HCT116 (cell line): Measurements from ENCODE around the gene USP7. TPM values are rescaled to one million over a fixed set of nuclear protein-coding genes. Genes with fewer than 3 reads are reported as not detected.

Source experiments
- ATAC-seq: fragments of 200-7000 bp; cut with Tn5 transposase; 2 replicates; pipeline ENCODE4 v1.9.1; 2020; ENCODE audit warnings: mild to moderate bottlenecking, moderate library complexity
- BruUV-seq: library from RNA; stranded (reverse); fragments of 400-500 nt; replicated peaks from 2 replicates; lab custom pipeline; 2021; lab: Mats Ljungman, UMichigan
- CTCF ChIA-PET: fragments of 300-600 bp; sonication (Branson Sonifier 250); formaldehyde crosslinking; loops from one replicate; lab custom pipeline; 2021; ENCODE audit warnings: antibody characterized with exemption; lab: Charles Lee
- POLR2A ChIA-PET: fragments of 300-600, 350-600 bp; sonication (Branson Sonifier 250); formaldehyde crosslinking; loops from one replicate; lab custom pipeline; 2021; ENCODE audit warnings: antibody characterized with exemption; lab: Charles Lee
- RAD21 ChIA-PET, 2 experiments: fragments of 300-600 bp; sonication (Branson Sonifier 250); formaldehyde crosslinking; loops; one replicate each; lab custom pipeline; 2023; ENCODE audit warnings: low total read pairs in 2 of 2; ENCODE audit not compliant: uncharacterized antibody in 2 of 2, unreplicated experiment in 2 of 2, low non-redundant PET in 1 of 2; lab: Charles Lee
- DNase-seq: peaks from one replicate; pipeline ENCODE4 v3.0.0-alpha.2; 2010; ENCODE audit warnings: low read depth, low spot score
- H2AFZ ChIP-seq: fragments of 200-600 bp; shearing (Covaris generic), sonication (generic); 2 replicates; pipeline ENCODE4 v1.6.1; 2017; ENCODE audit warnings: low read depth, mixed run types, mixed read lengths, antibody characterized with exemption, low read length; ENCODE audit not compliant: poor library complexity, severe bottlenecking
- H3K27ac ChIP-seq: 2 replicates; pipeline ENCODE4 v1.5.1; 2012; ENCODE audit warnings: low read depth, low read length
- H3K27me3 ChIP-seq: fragments of 200-600 bp; sonication (generic); 2 replicates; pipeline ENCODE4 v1.6.1; 2016; ENCODE audit warnings: mixed run types, low read length, mixed read lengths; ENCODE audit not compliant: insufficient read depth
- H3K36me3 ChIP-seq, 2 experiments: fragments of 200-500 bp in 1 of 2; fragments of 200-600 bp in 1 of 2; sonication (Bioruptor generic) in 1 of 2; sonication (generic) in 1 of 2; 2 replicates each; pipeline versions ENCODE4 v1.5.1 to v1.6.1; 2014 to 2016; ENCODE audit warnings: low read length in 2 of 2, inconsistent platforms in 1 of 2, mixed read lengths in 1 of 2, mixed run types in 1 of 2; ENCODE audit not compliant: insufficient read depth in 2 of 2, control insufficient read depth in 1 of 2
- H3K4me1 ChIP-seq, 2 experiments: fragments of 200-600 bp in 1 of 2; sonication (generic) in 1 of 2; 2 replicates each; pipeline versions ENCODE4 v1.5.1 to v1.6.1; 2012 to 2017; ENCODE audit warnings: low read length in 2 of 2, inconsistent platforms in 1 of 2, mild to moderate bottlenecking in 1 of 2, mixed read lengths in 1 of 2, mixed run types in 1 of 2, moderate library complexity in 1 of 2; ENCODE audit not compliant: insufficient read depth in 2 of 2, control insufficient read depth in 1 of 2
- H3K4me2 ChIP-seq: fragments of 200-600 bp; sonication (generic); 2 replicates; pipeline ENCODE4 v1.6.1; 2017; ENCODE audit warnings: mixed run types, low read length, mixed read lengths
- H3K4me3 ChIP-seq, 2 experiments: fragments of 200-600 bp in 1 of 2; sonication (generic) in 1 of 2; replicated peaks in 1 of 2; 2 replicates each; pipeline ENCODE4 v1.5.1; 2011 to 2016; ENCODE audit warnings: low read length in 2 of 2, control low read depth in 1 of 2, low read depth in 1 of 2, mild to moderate bottlenecking in 1 of 2, mixed read lengths in 1 of 2, mixed run types in 1 of 2
- H3K79me2 ChIP-seq: fragments of 200-600 bp; sonication (generic); 2 replicates; pipeline ENCODE4 v1.6.1; 2017; ENCODE audit warnings: mild to moderate bottlenecking, mixed run types, low read length, moderate library complexity, mixed read lengths; ENCODE audit not compliant: insufficient read depth
- H3K9ac ChIP-seq: fragments of 200-600 bp; sonication (generic); 2 replicates; pipeline ENCODE4 v1.6.1; 2016; ENCODE audit warnings: low read length, mixed read lengths
- H3K9me2 ChIP-seq: fragments of 200-600 bp; sonication (generic), shearing (Covaris generic); 2 replicates; pipeline ENCODE4 v1.6.1; 2017; ENCODE audit warnings: mixed run types, mild to moderate bottlenecking, moderate library complexity; ENCODE audit not compliant: insufficient read depth
- H3K9me3 ChIP-seq, 2 experiments: fragments of 200-500 bp in 1 of 2; fragments of 200-600 bp in 1 of 2; sonication (Bioruptor generic) in 1 of 2; sonication (generic) in 1 of 2; 2 replicates each; pipeline ENCODE4 v1.6.1; 2014 to 2017; ENCODE audit warnings: low read length in 2 of 2, mixed read lengths in 2 of 2, inconsistent platforms in 1 of 2, low read depth in 1 of 2, mild to moderate bottlenecking in 1 of 2, mixed run types in 1 of 2, moderate library complexity in 1 of 2; ENCODE audit not compliant: control insufficient read depth in 1 of 2, insufficient read depth in 1 of 2
- H4K20me1 ChIP-seq: fragments of 200-600 bp; sonication (generic), shearing (Covaris generic); 2 replicates; pipeline ENCODE4 v1.6.1; 2017; ENCODE audit warnings: mixed run types, mild to moderate bottlenecking, moderate library complexity; ENCODE audit not compliant: insufficient read depth
- CEBPB ChIP-seq: IDR thresholded peaks from 2 replicates; pipeline ENCODE4 v1.6.1; 2012; ENCODE audit warnings: low read depth
- EGR1 ChIP-seq: IDR thresholded peaks from 2 replicates; pipeline ENCODE4 v1.6.1; 2012; ENCODE audit warnings: low read depth
- ELF1 ChIP-seq: IDR thresholded peaks from 2 replicates; pipeline ENCODE4 v1.6.1; 2012; ENCODE audit warnings: low read depth, borderline replicate concordance
- POLR2AphosphoS5 ChIP-seq: IDR thresholded peaks from 2 replicates; pipeline ENCODE4 v1.6.1; 2011; ENCODE audit warnings: mild to moderate bottlenecking, low read depth, low read length, moderate library complexity
- SIN3A ChIP-seq: IDR thresholded peaks from 2 replicates; pipeline ENCODE4 v1.6.1; 2012; ENCODE audit warnings: low read depth
- ZFX ChIP-seq: fragments of 450-650 bp; IDR thresholded peaks from 2 replicates; pipeline ENCODE4 v1.6.1; 2017
- intact Hi-C: fragments of 100-400 bp; cut with micrococcal nuclease; formaldehyde crosslinking; loops from 2 replicates; pipeline ENCODE4 v1.10.0; 2022
- total RNA-seq: library from RNA; stranded (reverse); gene quantifications from one replicate; pipeline ENCODE4 v1.2.1, GENCODE V29; 2021; ENCODE audit not compliant: unreplicated experiment
- TF ChIP-seq, protein P1 (sequence below): IDR thresholded peaks from 2 replicates; pipeline ENCODE4 v1.6.1; 2012; ENCODE audit warnings: low read depth

USP7 gene
- total RNA-seq, 1 experiment from 2014 or later: 154 TPM

DNA sequence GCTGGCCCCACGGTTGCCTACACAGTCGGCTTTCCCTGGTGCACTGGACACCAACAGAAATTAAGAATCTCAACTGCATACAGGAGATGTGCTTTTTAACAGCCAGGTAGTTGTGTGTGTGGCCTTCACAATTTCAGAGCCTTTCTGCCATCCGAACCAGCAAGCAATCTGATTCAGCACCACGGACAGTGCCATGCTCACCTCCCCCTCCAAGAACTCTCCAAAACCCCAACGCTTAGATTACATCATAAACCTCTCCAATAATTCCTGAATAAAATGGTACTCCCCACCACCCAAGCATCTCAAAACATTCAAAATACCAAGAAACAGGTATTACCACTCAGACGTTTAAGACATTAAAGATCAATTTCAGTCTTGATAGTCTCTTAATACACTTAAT is 31.8 kb downstream of the USP7 start:
- Histone ChIP-seq H2AFZ (no peak overlapping the region), H3K9me3 (no peaks in the 10 kb centered on the region), H3K4me1 (peaks cover 4 to 9% of the 10 kb centered on the region in 2 experiments), H3K79me2 (peaks cover 100% of the 10 kb centered on the region), H3K27ac (no peak overlapping the region), H3K9me2 (no peaks in the 10 kb centered on the region), H3K4me2 (no peak overlapping the region), H4K20me1 (peaks cover 68% of the 10 kb centered on the region; the same call in 1 of the 2 replicates), H3K27me3 (no peaks in the 10 kb centered on the region), H3K4me3 (no peak overlapping the region), H3K9ac (no peak overlapping the region), H3K36me3 (peaks cover 6 to 18% of the 10 kb centered on the region in 2 experiments; a peak in 3 of 4 replicates)
- intact Hi-C loops: no loop called here
- DNase-seq: no peak
- RAD21 ChIA-PET: no interaction called here
- CTCF ChIA-PET: no interaction called here
- no peak for TF ChIP-seq ELF1
- no peak for TF ChIP-seq ZFX
- TF ChIP-seq, protein P1, sequence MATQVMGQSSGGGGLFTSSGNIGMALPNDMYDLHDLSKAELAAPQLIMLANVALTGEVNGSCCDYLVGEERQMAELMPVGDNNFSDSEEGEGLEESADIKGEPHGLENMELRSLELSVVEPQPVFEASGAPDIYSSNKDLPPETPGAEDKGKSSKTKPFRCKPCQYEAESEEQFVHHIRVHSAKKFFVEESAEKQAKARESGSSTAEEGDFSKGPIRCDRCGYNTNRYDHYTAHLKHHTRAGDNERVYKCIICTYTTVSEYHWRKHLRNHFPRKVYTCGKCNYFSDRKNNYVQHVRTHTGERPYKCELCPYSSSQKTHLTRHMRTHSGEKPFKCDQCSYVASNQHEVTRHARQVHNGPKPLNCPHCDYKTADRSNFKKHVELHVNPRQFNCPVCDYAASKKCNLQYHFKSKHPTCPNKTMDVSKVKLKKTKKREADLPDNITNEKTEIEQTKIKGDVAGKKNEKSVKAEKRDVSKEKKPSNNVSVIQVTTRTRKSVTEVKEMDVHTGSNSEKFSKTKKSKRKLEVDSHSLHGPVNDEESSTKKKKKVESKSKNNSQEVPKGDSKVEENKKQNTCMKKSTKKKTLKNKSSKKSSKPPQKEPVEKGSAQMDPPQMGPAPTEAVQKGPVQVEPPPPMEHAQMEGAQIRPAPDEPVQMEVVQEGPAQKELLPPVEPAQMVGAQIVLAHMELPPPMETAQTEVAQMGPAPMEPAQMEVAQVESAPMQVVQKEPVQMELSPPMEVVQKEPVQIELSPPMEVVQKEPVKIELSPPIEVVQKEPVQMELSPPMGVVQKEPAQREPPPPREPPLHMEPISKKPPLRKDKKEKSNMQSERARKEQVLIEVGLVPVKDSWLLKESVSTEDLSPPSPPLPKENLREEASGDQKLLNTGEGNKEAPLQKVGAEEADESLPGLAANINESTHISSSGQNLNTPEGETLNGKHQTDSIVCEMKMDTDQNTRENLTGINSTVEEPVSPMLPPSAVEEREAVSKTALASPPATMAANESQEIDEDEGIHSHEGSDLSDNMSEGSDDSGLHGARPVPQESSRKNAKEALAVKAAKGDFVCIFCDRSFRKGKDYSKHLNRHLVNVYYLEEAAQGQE: peak; percentile 87
- no peak for TF ChIP-seq POLR2AphosphoS5
- no peak for TF ChIP-seq SIN3A
- no peak for TF ChIP-seq EGR1
- TF ChIP-seq CEBPB: no peak
- POLR2A ChIA-PET: no interaction called here
- no peak for ATAC-seq
- BruUV-seq: no TSS peak
